ENCODE data around the gene GSTA5.
"Not testable (repeated sequence)": the region's sequence is repeated elsewhere in the genome, so short reads cannot be mapped to it uniquely, and the experiment has no call there.

Gene GSTA5

GRCh38 chr6:52877168-52877567 lies 36.6 kb upstream of the GSTA5 start:
- Histone ChIP-seq H3K27ac (no peak overlapping the region), H3K4me3 (no peak overlapping the region)
- no peak for DNase-seq (ENCODE audit: low spot score)
- no peak for TF ChIP-seq CTCF (IDR thresholded peaks at IDR 0.05)

GRCh38 chr6:52876056-52876787 lies 35.6 kb upstream of the GSTA5 start:
- no peak for TF ChIP-seq CTCF (IDR thresholded peaks at IDR 0.05)
- no peak for DNase-seq (ENCODE audit: low spot score)
- no peak overlapping the region for H3K4me3 ChIP-seq
- H3K27ac ChIP-seq, result no peak overlapping the region

GRCh38 chr6:52872031-52872430 lies 31.4 kb upstream of the GSTA5 start:
- Histone ChIP-seq H3K27ac (no peak overlapping the region), H3K4me3 (no peak overlapping the region)
- TF ChIP-seq CTCF (IDR thresholded peaks at IDR 0.05), result no peak
- no peak for DNase-seq (ENCODE audit: low spot score)

- no peak for TF ChIP-seq CTCF (IDR thresholded peaks at IDR 0.05)
- no peak overlapping the region for H3K27ac ChIP-seq
- DNase-seq (ENCODE audit: low spot score), result no peak
- no peak overlapping the region for H3K4me3 ChIP-seq
Observed at GRCh38 chr6:52871621-52872020, 31.0 kb upstream of the GSTA5 start.

- DNase-seq (ENCODE audit: low spot score); H3K27ac ChIP-seq; H3K4me3 ChIP-seq: not testable (repeated sequence)
Observed at GRCh38 chr6:52870335-52871091, 29.9 kb upstream of the GSTA5 start.

GRCh38 chr6:52868899-52869298 lies 28.3 kb upstream of the GSTA5 start:
- not testable (repeated sequence) for H3K4me3 ChIP-seq; H3K27ac ChIP-seq; DNase-seq (ENCODE audit: low spot score)

GRCh38 chr6:52868240-52868639 lies 27.6 kb upstream of the GSTA5 start:
- TF ChIP-seq CTCF (IDR thresholded peaks at IDR 0.05), result no peak
- DNase-seq (ENCODE audit: low spot score), result no peak
- H3K4me3 ChIP-seq, result no peak overlapping the region
- no peak overlapping the region for H3K27ac ChIP-seq

GRCh38 chr6:52861151-52861550 lies 20.5 kb upstream of the GSTA5 start:
- H3K27ac ChIP-seq; H3K4me3 ChIP-seq; DNase-seq (ENCODE audit: low spot score): not testable (repeated sequence)

Measured in coronary artery (tissue), 2 donors.